Omental fat pad (tissue), 4 donors: ENCODE measurements around the gene DIRAS3. TPM values are rescaled to one million over a fixed set of nuclear protein-coding genes. Genes with fewer than 3 reads are reported as not detected.
"Not testable (repeated sequence)": the region's sequence is repeated elsewhere in the genome, so short reads cannot be mapped to it uniquely, and the experiment has no call there.

Experiments used
- ATAC-seq: fragments of 150-250 bp; one replicate; pipeline ENCODE4 v1.9.1; 2016; ENCODE audit warnings: mild to moderate bottlenecking, moderate library complexity; ENCODE audit not compliant: low FRiP score
- DNase-seq: peaks from one replicate; pipeline ENCODE4 v3.0.0-alpha.2; 2019; ENCODE audit warnings: low spot score
- total RNA-seq, 4 donors: library from RNA; depleted of rRNA; stranded (reverse); fragments of >200 nt; gene quantifications; one replicate each; pipeline ENCODE4 v1.1.0, GENCODE V29; 2016
- TF ChIP-seq, protein P1 (sequence below), 3 donors: fragments of 450-650 bp; IDR thresholded peaks; one replicate each; pipeline ENCODE4 v1.5.1; 2016 to 2017; ENCODE audit warnings: antibody characterized with exemption in 3 of 3, mild to moderate bottlenecking in 3 of 3, moderate library complexity in 2 of 3

Gene DIRAS3
- total RNA-seq, 4 donors from 2014 or later: 0.56 to 9.1 (median 3.4) TPM; not detected in 1

DNA sequence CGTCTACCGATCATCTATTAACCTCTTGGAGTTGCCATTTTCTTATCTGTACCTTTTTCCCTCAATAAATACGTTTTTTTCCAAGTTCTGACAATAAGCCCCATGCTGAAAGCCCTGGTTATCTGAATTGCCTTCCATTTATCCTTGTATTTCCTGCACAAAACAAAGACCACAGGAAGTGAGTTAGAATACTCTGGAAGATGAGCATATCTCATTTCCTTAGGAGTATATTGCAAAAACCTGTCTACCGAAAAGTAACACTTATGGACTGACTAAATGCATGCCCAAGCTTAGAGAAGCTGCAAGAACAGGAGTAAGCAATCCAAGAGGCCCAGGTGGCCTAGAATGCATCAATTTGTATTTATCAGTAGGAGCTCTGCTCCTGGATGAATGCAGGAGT is 39.9 kb downstream of the DIRAS3 start:
- ATAC-seq (no peak), DNase-seq (no peak)
- TF ChIP-seq, protein P1, sequence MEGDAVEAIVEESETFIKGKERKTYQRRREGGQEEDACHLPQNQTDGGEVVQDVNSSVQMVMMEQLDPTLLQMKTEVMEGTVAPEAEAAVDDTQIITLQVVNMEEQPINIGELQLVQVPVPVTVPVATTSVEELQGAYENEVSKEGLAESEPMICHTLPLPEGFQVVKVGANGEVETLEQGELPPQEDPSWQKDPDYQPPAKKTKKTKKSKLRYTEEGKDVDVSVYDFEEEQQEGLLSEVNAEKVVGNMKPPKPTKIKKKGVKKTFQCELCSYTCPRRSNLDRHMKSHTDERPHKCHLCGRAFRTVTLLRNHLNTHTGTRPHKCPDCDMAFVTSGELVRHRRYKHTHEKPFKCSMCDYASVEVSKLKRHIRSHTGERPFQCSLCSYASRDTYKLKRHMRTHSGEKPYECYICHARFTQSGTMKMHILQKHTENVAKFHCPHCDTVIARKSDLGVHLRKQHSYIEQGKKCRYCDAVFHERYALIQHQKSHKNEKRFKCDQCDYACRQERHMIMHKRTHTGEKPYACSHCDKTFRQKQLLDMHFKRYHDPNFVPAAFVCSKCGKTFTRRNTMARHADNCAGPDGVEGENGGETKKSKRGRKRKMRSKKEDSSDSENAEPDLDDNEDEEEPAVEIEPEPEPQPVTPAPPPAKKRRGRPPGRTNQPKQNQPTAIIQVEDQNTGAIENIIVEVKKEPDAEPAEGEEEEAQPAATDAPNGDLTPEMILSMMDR (IDR thresholded peaks at IDR 0.05): no peak

- DNase-seq: no peak
- TF ChIP-seq, protein P1 (IDR thresholded peaks at IDR 0.05): no peak
- no peak for ATAC-seq
Measured at GRCh38 chr1:68010090-68010489, 40.3 kb downstream of the DIRAS3 start.

DNA sequence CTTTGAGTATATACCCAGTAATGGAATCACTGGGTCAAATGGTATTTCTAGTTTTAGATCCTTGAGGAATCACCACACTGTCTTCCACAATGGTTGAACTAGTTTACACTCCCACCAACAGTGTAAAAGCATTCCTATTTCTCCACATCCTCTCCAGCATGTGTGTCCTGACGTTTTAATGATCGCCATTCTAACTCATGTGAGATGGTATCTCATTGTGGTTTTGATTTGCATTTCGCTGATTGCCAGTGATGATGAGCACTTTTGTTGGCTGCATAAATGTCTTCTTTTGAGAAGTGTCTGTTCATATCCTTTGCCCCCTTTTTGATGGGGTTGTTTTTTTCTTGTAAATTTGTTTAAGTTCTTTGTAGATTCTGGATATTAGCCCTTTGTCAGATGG is 46.8 kb downstream of the DIRAS3 start:
- not testable (repeated sequence) for DNase-seq, ATAC-seq

DNA sequence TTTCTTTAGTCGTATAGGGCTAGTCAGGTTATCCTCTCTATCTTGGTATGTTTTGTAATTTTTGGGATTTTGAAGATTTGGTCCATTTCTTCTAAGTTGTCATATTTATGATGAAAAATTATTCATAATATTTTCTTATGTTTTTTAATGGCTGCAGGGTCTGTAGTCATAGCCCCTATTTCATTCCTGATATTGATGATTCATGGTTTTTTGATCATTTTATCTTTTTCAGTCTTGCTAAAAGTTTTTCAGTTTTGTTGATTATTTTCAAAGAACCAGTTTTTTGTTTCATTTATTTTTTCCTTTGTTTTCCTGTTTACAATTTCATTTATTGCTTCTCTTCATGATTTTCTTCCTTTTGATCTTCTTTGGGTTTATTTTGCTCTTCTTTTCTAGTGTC is 50.2 kb downstream of the DIRAS3 start:
- no peak for DNase-seq
- no peak for ATAC-seq
- TF ChIP-seq, protein P1 (IDR thresholded peaks at IDR 0.05): no peak

GRCh38 chr1:67997746-67998145 is 52.7 kb downstream of the DIRAS3 start:
- no peak for DNase-seq
- TF ChIP-seq, protein P1 (IDR thresholded peaks at IDR 0.05): no peak
- no peak for ATAC-seq

Other genes starting within 250 kb of the DIRAS3 start
- gene GNG12, start 217.2 kb downstream of the DIRAS3 start, total RNA-seq: 100 to 1,000 TPM in 2 of 4 donors, 10 to 100 TPM in 2; 77.0 to 117 (median 94.5) TPM
- gene WLS, start 181.9 kb upstream of the DIRAS3 start, total RNA-seq: 100 to 1,000 TPM in 1 of 4 donors, 10 to 100 TPM in 3; 44.4 to 114 (median 55.2) TPM